ENCODE results near the gene ZNF280A.

DNA sequence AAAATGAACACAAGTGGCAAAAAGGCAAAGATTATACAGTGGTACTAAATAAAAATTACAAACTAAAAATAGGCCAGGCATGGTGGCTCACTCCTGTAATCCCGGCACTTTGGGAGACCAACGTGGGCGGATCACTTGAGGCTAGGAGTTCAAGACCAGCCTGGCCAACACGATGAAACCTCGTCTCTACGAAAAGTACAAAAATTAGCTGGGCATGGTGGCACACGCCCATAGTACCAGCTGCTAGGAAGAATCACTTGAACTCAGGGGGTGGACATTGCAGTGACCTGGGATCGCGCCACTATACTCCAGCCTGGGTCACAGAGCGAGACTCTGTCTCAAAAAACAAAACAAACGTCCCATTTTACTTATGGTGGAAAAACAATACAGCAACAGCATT is 36.0 kb downstream of the ZNF280A start:
- TF ChIP-seq, protein P1, sequence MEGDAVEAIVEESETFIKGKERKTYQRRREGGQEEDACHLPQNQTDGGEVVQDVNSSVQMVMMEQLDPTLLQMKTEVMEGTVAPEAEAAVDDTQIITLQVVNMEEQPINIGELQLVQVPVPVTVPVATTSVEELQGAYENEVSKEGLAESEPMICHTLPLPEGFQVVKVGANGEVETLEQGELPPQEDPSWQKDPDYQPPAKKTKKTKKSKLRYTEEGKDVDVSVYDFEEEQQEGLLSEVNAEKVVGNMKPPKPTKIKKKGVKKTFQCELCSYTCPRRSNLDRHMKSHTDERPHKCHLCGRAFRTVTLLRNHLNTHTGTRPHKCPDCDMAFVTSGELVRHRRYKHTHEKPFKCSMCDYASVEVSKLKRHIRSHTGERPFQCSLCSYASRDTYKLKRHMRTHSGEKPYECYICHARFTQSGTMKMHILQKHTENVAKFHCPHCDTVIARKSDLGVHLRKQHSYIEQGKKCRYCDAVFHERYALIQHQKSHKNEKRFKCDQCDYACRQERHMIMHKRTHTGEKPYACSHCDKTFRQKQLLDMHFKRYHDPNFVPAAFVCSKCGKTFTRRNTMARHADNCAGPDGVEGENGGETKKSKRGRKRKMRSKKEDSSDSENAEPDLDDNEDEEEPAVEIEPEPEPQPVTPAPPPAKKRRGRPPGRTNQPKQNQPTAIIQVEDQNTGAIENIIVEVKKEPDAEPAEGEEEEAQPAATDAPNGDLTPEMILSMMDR (IDR thresholded peaks at IDR 0.05 in 2 of 3, conservative IDR thresholded peaks at IDR 0.05 in 1 of 3; ENCODE audit: insufficient read depth in 2 of 3, low read depth in 1 of 3, low read length in 3 of 3) = no peak
- TF ChIP-seq EZH2 (IDR thresholded peaks at IDR 0.05; ENCODE audit: borderline replicate concordance, low read depth, low read length) (no peak), POLR2A (conservative IDR thresholded peaks at IDR 0.05) (no peak), MEF2A (IDR thresholded peaks at IDR 0.05; ENCODE audit: control insufficient read depth, low read depth, low read length) (no peak), CEBPB (tag; IDR thresholded peaks at IDR 0.05) (no peak), YBX1 (IDR thresholded peaks at IDR 0.05) (no peak), SP1 (CRISPR knock-in tag; IDR thresholded peaks at IDR 0.05) (no peak), ZNF668 (CRISPR knock-in tag; IDR thresholded peaks at IDR 0.05) (no peak), STAG1 (CRISPR knock-in tag; IDR thresholded peaks at IDR 0.05; ENCODE audit: borderline replicate concordance) (no peak), IRF2 (CRISPR knock-in tag; IDR thresholded peaks at IDR 0.05) (0 out of 2 replicates have a peak, but pooled peaks have one; percentile 60), ARID1B (IDR thresholded peaks at IDR 0.05) (no peak), ZNF232 (CRISPR knock-in tag; IDR thresholded peaks at IDR 0.05) (no peak), SETDB1 (IDR thresholded peaks at IDR 0.05; ENCODE audit: low read length) (no peak)

All from K562 (cell line).